Measurements from ENCODE around the gene FARP1.

DNA sequence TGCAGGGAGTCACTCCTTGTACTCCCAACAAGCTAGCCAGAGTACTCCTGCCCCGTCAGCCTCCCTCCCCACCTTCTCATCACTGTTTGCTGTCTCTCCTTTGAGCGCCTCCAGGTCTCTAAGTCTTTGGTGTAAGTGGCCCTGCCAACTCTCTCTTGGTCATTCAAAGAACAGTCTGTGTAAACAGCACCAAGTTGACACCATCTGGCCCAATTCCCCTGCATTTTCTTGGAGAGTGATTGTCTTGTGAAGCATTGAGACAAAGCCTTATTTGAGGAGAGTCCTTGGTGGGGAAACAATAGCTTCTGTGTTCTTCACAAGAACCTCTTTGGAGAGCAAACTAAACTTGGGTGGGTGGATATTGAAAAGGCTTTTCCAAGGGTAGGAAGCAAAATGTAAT lies 148.8 kb downstream of the FARP1 start:
- TF ChIP-seq, protein P1, sequence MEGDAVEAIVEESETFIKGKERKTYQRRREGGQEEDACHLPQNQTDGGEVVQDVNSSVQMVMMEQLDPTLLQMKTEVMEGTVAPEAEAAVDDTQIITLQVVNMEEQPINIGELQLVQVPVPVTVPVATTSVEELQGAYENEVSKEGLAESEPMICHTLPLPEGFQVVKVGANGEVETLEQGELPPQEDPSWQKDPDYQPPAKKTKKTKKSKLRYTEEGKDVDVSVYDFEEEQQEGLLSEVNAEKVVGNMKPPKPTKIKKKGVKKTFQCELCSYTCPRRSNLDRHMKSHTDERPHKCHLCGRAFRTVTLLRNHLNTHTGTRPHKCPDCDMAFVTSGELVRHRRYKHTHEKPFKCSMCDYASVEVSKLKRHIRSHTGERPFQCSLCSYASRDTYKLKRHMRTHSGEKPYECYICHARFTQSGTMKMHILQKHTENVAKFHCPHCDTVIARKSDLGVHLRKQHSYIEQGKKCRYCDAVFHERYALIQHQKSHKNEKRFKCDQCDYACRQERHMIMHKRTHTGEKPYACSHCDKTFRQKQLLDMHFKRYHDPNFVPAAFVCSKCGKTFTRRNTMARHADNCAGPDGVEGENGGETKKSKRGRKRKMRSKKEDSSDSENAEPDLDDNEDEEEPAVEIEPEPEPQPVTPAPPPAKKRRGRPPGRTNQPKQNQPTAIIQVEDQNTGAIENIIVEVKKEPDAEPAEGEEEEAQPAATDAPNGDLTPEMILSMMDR (IDR thresholded peaks at IDR 0.05) = no peak
- TF ChIP-seq POLR2A (IDR thresholded peaks at IDR 0.05; ENCODE audit: low read depth) (no peak), EP300 (IDR thresholded peaks at IDR 0.05) (no peak), POLR2AphosphoS5 (IDR thresholded peaks at IDR 0.05) (no peak)

Measured in esophagus muscularis mucosa (tissue), 4 donors.